ENCODE measurements around the gene MTR.
"Not testable (repeated sequence)": the region's sequence is repeated elsewhere in the genome, so short reads cannot be mapped to it uniquely, and the experiment has no call there.

MTR gene

GRCh38 chr1:236854605-236854983 lies 59.5 kb downstream of the MTR start:
- Histone ChIP-seq H3K4me1 (peaks cover 3% of the 10 kb centered on the region), H3K36me3 (ENCODE audit: control insufficient read depth, insufficient read depth, low read length) (no peaks in the 10 kb centered on the region), H2AFZ (no peak overlapping the region), H3K4me2 (ENCODE audit: low read length) (no peak overlapping the region), H3K79me2 (peaks cover 3% of the 10 kb centered on the region), H3K27me3 (ENCODE audit: control insufficient read depth, insufficient read depth, low read length) (no peaks in the 10 kb centered on the region), H3K4me3 (ENCODE audit: low read depth, low read length) (no peak overlapping the region), H3K9me3 (ENCODE audit: control insufficient read depth, low read length) (no peaks in the 10 kb centered on the region), H3K27ac (no peak overlapping the region), H3K9ac (no peak overlapping the region)
- TF ChIP-seq, protein P1, sequence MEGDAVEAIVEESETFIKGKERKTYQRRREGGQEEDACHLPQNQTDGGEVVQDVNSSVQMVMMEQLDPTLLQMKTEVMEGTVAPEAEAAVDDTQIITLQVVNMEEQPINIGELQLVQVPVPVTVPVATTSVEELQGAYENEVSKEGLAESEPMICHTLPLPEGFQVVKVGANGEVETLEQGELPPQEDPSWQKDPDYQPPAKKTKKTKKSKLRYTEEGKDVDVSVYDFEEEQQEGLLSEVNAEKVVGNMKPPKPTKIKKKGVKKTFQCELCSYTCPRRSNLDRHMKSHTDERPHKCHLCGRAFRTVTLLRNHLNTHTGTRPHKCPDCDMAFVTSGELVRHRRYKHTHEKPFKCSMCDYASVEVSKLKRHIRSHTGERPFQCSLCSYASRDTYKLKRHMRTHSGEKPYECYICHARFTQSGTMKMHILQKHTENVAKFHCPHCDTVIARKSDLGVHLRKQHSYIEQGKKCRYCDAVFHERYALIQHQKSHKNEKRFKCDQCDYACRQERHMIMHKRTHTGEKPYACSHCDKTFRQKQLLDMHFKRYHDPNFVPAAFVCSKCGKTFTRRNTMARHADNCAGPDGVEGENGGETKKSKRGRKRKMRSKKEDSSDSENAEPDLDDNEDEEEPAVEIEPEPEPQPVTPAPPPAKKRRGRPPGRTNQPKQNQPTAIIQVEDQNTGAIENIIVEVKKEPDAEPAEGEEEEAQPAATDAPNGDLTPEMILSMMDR (IDR thresholded peaks at IDR 0.05) = no peak

GRCh38 chr1:236856649-236857048 lies 61.6 kb downstream of the MTR start:
- H3K27me3 ChIP-seq (ENCODE audit: control insufficient read depth, insufficient read depth, low read length); H2AFZ ChIP-seq; H3K9ac ChIP-seq; H3K4me2 ChIP-seq (ENCODE audit: low read length); H3K27ac ChIP-seq; H3K79me2 ChIP-seq; H3K4me3 ChIP-seq (ENCODE audit: low read depth, low read length); H3K9me3 ChIP-seq (ENCODE audit: control insufficient read depth, low read length); H3K4me1 ChIP-seq; H3K36me3 ChIP-seq (ENCODE audit: control insufficient read depth, insufficient read depth, low read length): not testable (repeated sequence)

GRCh38 chr1:236858165-236858564 lies 63.1 kb downstream of the MTR start:
- H2AFZ ChIP-seq = no peak overlapping the region
- TF ChIP-seq, protein P1 (IDR thresholded peaks at IDR 0.05) = no peak
- no peaks in the 10 kb centered on the region for H3K27me3 ChIP-seq (ENCODE audit: control insufficient read depth, insufficient read depth, low read length)
- H3K79me2 ChIP-seq = no peaks in the 10 kb centered on the region
- no peak overlapping the region for H3K9ac ChIP-seq
- H3K9me3 ChIP-seq (ENCODE audit: control insufficient read depth, low read length) = no peaks in the 10 kb centered on the region
- no peak overlapping the region for H3K4me2 ChIP-seq (ENCODE audit: low read length)
- H3K4me3 ChIP-seq (ENCODE audit: low read depth, low read length) = no peak overlapping the region
- no peaks in the 10 kb centered on the region for H3K4me1 ChIP-seq
- no peaks in the 10 kb centered on the region for H3K36me3 ChIP-seq (ENCODE audit: control insufficient read depth, insufficient read depth, low read length)
- H3K27ac ChIP-seq = no peak overlapping the region

DNA sequence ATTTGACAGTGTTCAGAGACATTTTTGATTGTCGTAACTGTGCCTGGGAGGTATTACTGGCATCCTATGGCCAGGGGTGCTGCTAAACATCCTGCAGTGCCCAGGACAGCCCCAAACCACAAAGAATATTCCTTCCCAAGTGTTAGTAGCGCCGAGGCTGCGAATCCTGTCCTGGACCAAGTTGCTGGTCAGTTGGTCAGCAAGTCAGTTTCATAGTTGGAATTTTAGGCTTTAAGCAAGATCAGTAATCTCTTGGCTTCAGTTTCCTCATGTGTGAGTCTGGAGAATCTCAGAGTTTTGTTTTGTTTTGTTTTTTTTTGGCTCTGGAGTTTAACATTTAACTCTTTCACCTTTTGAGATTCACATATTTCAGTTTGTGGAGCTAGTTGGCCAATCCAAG lies 65.0 kb downstream of the MTR start:
- Histone ChIP-seq H3K4me1 (no peaks in the 10 kb centered on the region), H3K27me3 (ENCODE audit: control insufficient read depth, insufficient read depth, low read length) (no peaks in the 10 kb centered on the region), H2AFZ (no peak overlapping the region), H3K36me3 (ENCODE audit: control insufficient read depth, insufficient read depth, low read length) (no peaks in the 10 kb centered on the region), H3K9ac (no peak overlapping the region), H3K4me3 (ENCODE audit: low read depth, low read length) (no peak overlapping the region), H3K9me3 (ENCODE audit: control insufficient read depth, low read length) (no peaks in the 10 kb centered on the region), H3K79me2 (no peaks in the 10 kb centered on the region), H3K4me2 (ENCODE audit: low read length) (no peak overlapping the region), H3K27ac (no peak overlapping the region)
- TF ChIP-seq, protein P1 (IDR thresholded peaks at IDR 0.05) = no peak

GRCh38 chr1:236860674-236861073 lies 65.6 kb downstream of the MTR start:
- H3K4me2 ChIP-seq (ENCODE audit: low read length) = no peak overlapping the region
- H2AFZ ChIP-seq = no peak overlapping the region
- H3K4me1 ChIP-seq = no peaks in the 10 kb centered on the region
- H3K9me3 ChIP-seq (ENCODE audit: control insufficient read depth, low read length) = no peaks in the 10 kb centered on the region
- H3K9ac ChIP-seq = no peak overlapping the region
- no peak overlapping the region for H3K27ac ChIP-seq
- H3K27me3 ChIP-seq (ENCODE audit: control insufficient read depth, insufficient read depth, low read length) = no peaks in the 10 kb centered on the region
- H3K36me3 ChIP-seq (ENCODE audit: control insufficient read depth, insufficient read depth, low read length) = no peaks in the 10 kb centered on the region
- H3K4me3 ChIP-seq (ENCODE audit: low read depth, low read length) = no peak overlapping the region
- H3K79me2 ChIP-seq = no peaks in the 10 kb centered on the region
- TF ChIP-seq, protein P1 (IDR thresholded peaks at IDR 0.05) = no peak

Measured in parathyroid adenoma (tissue), 2 donors.